HFF-Myc (cell line): Measurements from ENCODE around the gene CCND1.

Source experiments
- DNase-seq: peaks from one replicate; pipeline ENCODE4 v3.0.0-alpha.2; 2011; ENCODE audit warnings: low read depth; ENCODE audit errors: extremely low read depth
- H3K4me3 ChIP-seq: replicated peaks from 2 replicates; pipeline ENCODE4 v1.5.1; 2011; ENCODE audit warnings: low read depth, mild to moderate bottlenecking, control low read depth, low read length
- TF ChIP-seq, protein P1 (sequence below): IDR thresholded peaks from 2 replicates; pipeline ENCODE4 v1.5.1; 2012; ENCODE audit warnings: mild to moderate bottlenecking, low read depth, low read length, control low read depth; ENCODE audit errors: missing control alignments

The CCND1 gene

DNA sequence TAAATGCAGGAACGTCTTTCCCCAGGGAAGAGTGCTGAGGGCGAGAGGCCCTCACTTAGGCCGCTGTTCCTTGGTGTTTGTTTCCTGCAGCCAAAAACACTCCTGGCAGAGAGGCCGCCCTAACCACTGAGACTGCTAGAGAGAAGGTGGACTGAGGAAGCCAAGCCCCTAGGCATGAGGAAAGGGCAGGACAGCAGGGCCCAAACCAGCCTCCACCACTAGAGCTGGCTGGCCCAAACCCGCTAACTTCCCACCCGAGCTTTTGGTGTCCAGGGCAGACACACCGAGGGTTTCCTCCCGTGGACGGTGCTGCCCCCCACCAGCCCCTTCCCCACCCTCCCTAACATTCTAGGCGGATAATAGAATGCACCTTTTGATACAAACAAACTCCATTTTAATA lies 56.9 kb downstream of the CCND1 start:
- no peak for DNase-seq
- TF ChIP-seq, protein P1, sequence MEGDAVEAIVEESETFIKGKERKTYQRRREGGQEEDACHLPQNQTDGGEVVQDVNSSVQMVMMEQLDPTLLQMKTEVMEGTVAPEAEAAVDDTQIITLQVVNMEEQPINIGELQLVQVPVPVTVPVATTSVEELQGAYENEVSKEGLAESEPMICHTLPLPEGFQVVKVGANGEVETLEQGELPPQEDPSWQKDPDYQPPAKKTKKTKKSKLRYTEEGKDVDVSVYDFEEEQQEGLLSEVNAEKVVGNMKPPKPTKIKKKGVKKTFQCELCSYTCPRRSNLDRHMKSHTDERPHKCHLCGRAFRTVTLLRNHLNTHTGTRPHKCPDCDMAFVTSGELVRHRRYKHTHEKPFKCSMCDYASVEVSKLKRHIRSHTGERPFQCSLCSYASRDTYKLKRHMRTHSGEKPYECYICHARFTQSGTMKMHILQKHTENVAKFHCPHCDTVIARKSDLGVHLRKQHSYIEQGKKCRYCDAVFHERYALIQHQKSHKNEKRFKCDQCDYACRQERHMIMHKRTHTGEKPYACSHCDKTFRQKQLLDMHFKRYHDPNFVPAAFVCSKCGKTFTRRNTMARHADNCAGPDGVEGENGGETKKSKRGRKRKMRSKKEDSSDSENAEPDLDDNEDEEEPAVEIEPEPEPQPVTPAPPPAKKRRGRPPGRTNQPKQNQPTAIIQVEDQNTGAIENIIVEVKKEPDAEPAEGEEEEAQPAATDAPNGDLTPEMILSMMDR: no peak
- H3K4me3 ChIP-seq: no peak overlapping the region

DNA sequence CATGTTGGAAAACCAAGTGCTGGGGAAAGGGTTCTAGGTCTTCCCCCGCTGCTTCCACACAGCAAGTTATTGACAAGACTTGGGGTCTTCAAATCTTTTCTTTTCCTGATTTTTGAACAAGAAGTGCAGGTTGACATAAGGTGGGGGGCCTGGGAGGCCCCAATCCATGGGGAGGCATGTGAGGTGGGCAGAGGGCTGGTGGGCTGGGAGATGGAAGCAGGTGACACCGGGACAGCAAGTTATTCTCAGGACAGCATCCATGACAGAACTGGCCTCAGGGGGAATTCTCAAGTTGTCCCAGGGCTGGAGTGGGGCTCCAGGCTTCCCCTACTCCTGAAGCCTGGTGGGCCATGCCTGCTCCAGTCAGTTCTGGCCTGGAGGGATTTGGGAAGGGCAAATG lies 57.4 kb downstream of the CCND1 start:
- no peak overlapping the region for H3K4me3 ChIP-seq
- TF ChIP-seq, protein P1: no peak
- no peak for DNase-seq

- TF ChIP-seq, protein P1: no peak
- H3K4me3 ChIP-seq: no peak overlapping the region
- no peak for DNase-seq
These were observed 58.3 kb downstream of the CCND1 start for GRCh38 chr11:69699213-69699612.

- TF ChIP-seq, protein P1: no peak
- no peak overlapping the region for H3K4me3 ChIP-seq
- no peak for DNase-seq
These were observed 59.6 kb downstream of the CCND1 start for GRCh38 chr11:69700278-69701140.

DNA sequence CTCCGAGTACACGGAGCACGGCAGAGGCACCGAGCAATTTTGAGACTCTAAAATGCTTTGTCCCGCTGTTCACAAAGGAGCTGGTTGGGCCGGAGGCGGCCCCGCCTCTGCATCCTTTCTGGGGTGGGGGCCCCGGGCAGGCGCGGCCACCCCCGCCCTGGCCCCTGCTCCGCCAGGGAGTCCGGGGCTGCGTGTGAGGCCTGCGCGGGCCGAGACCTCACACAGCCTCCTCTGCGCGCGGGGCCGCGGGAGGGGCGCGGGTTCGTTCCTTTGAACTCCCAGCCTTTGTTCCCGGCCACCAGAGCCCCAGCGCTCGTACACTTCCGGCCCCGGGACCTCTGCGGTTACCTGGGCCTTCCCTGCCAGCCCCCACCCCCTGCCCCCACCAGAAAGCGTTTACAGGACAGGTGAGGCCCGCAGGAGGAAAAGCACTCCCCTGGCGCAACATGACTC lies 61.3 kb downstream of the CCND1 start:
- H3K4me3 ChIP-seq: no peak overlapping the region
- no peak for DNase-seq
- TF ChIP-seq, protein P1: no peak

DNA sequence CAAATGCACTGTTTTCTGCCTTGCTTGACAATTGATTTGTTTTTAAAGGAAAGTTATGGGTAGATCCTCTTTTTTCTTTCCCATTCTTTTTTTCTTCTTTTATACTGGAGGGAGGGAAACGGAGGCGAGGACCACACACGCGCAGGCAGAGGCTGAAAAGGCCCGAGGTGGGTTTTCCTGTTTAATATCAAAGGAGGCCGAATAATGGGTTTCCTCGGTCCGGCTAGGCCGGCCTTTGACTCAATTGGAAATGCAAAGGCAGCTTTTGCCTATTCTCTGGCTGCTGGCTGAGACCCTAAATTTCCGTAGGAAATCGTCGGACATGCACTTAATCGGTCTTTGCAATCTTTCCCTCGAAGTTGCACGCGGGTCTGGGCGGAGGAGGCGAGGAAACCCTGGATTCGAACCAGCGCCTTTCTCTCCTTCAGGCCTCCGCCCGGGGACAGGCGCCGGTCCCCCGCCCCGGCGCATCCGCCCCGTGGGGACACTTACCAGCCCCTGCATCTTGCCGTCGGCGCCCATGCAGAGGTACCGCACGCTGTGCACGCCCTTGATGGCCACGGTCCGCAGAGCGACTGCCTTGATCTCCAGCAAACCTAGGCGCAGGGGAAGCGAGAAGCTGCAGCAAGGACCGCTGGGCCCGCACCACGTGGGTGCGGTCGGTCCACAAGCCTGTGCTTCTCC lies 62.0 kb downstream of the CCND1 start:
- H3K4me3 ChIP-seq: no peak overlapping the region
- no peak for DNase-seq
- TF ChIP-seq, protein P1: no peak
